Stimulated activated CD8-positive, alpha-beta memory T cell treated with anti-CD3 and anti-CD28 coated beads, Interleukin-4, amount 100 ng/mL, for 1 hour (primary cell): ENCODE results near the gene MACROH2A1.

Experiments used
- DNase-seq, 2 donors: peaks; one replicate each; pipeline ENCODE4 v3.0.0-alpha.2; 2020; ENCODE audit warnings: low read depth in 2 of 2, low spot score in 1 of 2

MACROH2A1 gene

GRCh38 chr5:135319458-135319857 is 79.6 kb downstream of the MACROH2A1 start:
- DNase-seq = no peak

GRCh38 chr5:135318924-135319323 is 80.1 kb downstream of the MACROH2A1 start:
- no peak for DNase-seq

GRCh38 chr5:135318037-135318436 is 81.0 kb downstream of the MACROH2A1 start:
- no peak for DNase-seq

GRCh38 chr5:135317286-135317685 is 81.7 kb downstream of the MACROH2A1 start:
- no peak for DNase-seq

- DNase-seq = no peak
Measured at GRCh38 chr5:135315386-135315785, 83.6 kb downstream of the MACROH2A1 start.

- no peak for DNase-seq
Measured at GRCh38 chr5:135313946-135314345, 85.1 kb downstream of the MACROH2A1 start.

- no peak for DNase-seq
Measured at GRCh38 chr5:135313405-135313804, 85.6 kb downstream of the MACROH2A1 start.

GRCh38 chr5:135312255-135312935 is 86.6 kb downstream of the MACROH2A1 start:
- DNase-seq = no peak

GRCh38 chr5:135310328-135310989 is 88.6 kb downstream of the MACROH2A1 start:
- DNase-seq = no peak

- DNase-seq = no peak
Measured at GRCh38 chr5:135309391-135310327, 89.4 kb downstream of the MACROH2A1 start.

GRCh38 chr5:135308752-135309151 is 90.3 kb downstream of the MACROH2A1 start:
- no peak for DNase-seq

- no peak for DNase-seq
Measured at GRCh38 chr5:135308245-135308644, 90.8 kb downstream of the MACROH2A1 start.

GRCh38 chr5:135307143-135307903 is 91.7 kb downstream of the MACROH2A1 start:
- DNase-seq = no peak

GRCh38 chr5:135306557-135306956 is 92.5 kb downstream of the MACROH2A1 start:
- no peak for DNase-seq

GRCh38 chr5:135304352-135305221 is 94.4 kb downstream of the MACROH2A1 start:
- no peak for DNase-seq

GRCh38 chr5:135303582-135304173 is 95.4 kb downstream of the MACROH2A1 start:
- DNase-seq = no peak

- DNase-seq = no peak
Measured at GRCh38 chr5:135296900-135297816, 101.9 kb downstream of the MACROH2A1 start.

- no peak for DNase-seq
Measured at GRCh38 chr5:135295852-135296251, 103.2 kb downstream of the MACROH2A1 start.

- no peak for DNase-seq
Measured at GRCh38 chr5:135294793-135295192, 104.2 kb downstream of the MACROH2A1 start.
